Mammary epithelial cell (primary cell): ENCODE results near the gene PFKFB4.

Experiments
- EZH2 ChIP-seq: IDR thresholded peaks from 2 replicates; pipeline ENCODE4 v1.6.1; 2012; ENCODE audit warnings: low read length, inconsistent platforms, borderline replicate concordance
- TF ChIP-seq, protein P1 (sequence below), 2 donors: IDR thresholded peaks in 1 of 2; conservative IDR thresholded peaks in 1 of 2; 2 replicates each; pipeline ENCODE4 v1.5.1; 2011 to 2012; ENCODE audit warnings: inconsistent platforms in 2 of 2, low read length in 2 of 2, mild to moderate bottlenecking in 2 of 2, control low read depth in 1 of 2, low read depth in 1 of 2; ENCODE audit not compliant: insufficient read depth in 1 of 2; ENCODE audit errors: extremely low read depth in 1 of 2

GRCh38 chr3:48569400-48569799 lies 12.8 kb upstream of the PFKFB4 start:
- TF ChIP-seq, protein P1, sequence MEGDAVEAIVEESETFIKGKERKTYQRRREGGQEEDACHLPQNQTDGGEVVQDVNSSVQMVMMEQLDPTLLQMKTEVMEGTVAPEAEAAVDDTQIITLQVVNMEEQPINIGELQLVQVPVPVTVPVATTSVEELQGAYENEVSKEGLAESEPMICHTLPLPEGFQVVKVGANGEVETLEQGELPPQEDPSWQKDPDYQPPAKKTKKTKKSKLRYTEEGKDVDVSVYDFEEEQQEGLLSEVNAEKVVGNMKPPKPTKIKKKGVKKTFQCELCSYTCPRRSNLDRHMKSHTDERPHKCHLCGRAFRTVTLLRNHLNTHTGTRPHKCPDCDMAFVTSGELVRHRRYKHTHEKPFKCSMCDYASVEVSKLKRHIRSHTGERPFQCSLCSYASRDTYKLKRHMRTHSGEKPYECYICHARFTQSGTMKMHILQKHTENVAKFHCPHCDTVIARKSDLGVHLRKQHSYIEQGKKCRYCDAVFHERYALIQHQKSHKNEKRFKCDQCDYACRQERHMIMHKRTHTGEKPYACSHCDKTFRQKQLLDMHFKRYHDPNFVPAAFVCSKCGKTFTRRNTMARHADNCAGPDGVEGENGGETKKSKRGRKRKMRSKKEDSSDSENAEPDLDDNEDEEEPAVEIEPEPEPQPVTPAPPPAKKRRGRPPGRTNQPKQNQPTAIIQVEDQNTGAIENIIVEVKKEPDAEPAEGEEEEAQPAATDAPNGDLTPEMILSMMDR (conservative IDR thresholded peaks at IDR 0.05 in 1 of 2, IDR thresholded peaks at IDR 0.05 in 1 of 2; ENCODE audit: extremely low read depth in 1 of 2, insufficient read depth in 1 of 2, low read depth in 1 of 2, low read length in 2 of 2) = no peak
- no peak for TF ChIP-seq EZH2
